HEK293 (cell line): ENCODE results near the gene LHX4.

Source experiments
- CTCF ChIA-PET: fragments of 350-600 bp; formaldehyde crosslinking; extraction: SDS; loops from one replicate; lab custom pipeline; 2021; ENCODE audit warnings: antibody characterized with exemption; lab: Yijun Ruan, JAX
- POLR2A ChIA-PET: fragments of 300-600 bp; formaldehyde crosslinking; extraction: SDS; loops from one replicate; lab custom pipeline; 2020; ENCODE audit warnings: antibody characterized with exemption, inconsistent platforms; lab: Yijun Ruan, JAX
- H3K27ac ChIP-seq: fragments of 200-500 bp; sonication (Bioruptor generic); 2 replicates; pipeline ENCODE4 v1.5.1; 2014; ENCODE audit warnings: low read depth, low read length, control low read depth, inconsistent platforms; ENCODE audit errors: extremely low read depth
- H3K36me3 ChIP-seq, 2 experiments: fragments of 200-500 bp in 1 of 2; sonication (Bioruptor generic) in 1 of 2; 1 replicate in 1 of 2; 2 replicates in 1 of 2; pipeline ENCODE4 v1.5.1; 2014 to 2017; ENCODE audit warnings: inconsistent platforms in 2 of 2, low read length in 2 of 2; ENCODE audit not compliant: control insufficient read depth in 2 of 2, insufficient read depth in 1 of 2
- H3K4me1 ChIP-seq: fragments of 200-500 bp; sonication (Bioruptor generic); 2 replicates; pipeline ENCODE4 v1.5.1; 2014; ENCODE audit warnings: mild to moderate bottlenecking, low read length, inconsistent platforms; ENCODE audit not compliant: control insufficient read depth, insufficient read depth
- H3K4me3 ChIP-seq: 2 replicates; pipeline ENCODE4 v1.5.1; 2011; ENCODE audit warnings: low read depth, mild to moderate bottlenecking, control low read depth, low read length, moderate library complexity
- H3K9me3 ChIP-seq: fragments of 200-500 bp; sonication (Bioruptor generic); 2 replicates; pipeline ENCODE4 v1.5.1; 2014; ENCODE audit warnings: low read depth, low read length, inconsistent platforms; ENCODE audit not compliant: control insufficient read depth, insufficient read depth
- AEBP2 ChIP-seq: fragments of 450-650 bp; formaldehyde crosslinking; IDR thresholded peaks from 2 replicates; pipeline ENCODE4 v1.5.1; 2016; ENCODE audit warnings: missing biosample characterization, missing genetic modification characterization, borderline replicate concordance
- MYNN ChIP-seq: fragments of 450-650 bp; formaldehyde crosslinking; IDR thresholded peaks from 2 replicates; pipeline ENCODE4 v1.5.1; 2016; ENCODE audit warnings: missing biosample characterization, missing genetic modification characterization, borderline replicate concordance
- PRDM1 ChIP-seq: fragments of 450-650 bp; formaldehyde crosslinking; IDR thresholded peaks from 2 replicates; pipeline ENCODE4; 2016; ENCODE audit warnings: missing biosample characterization, missing genetic modification characterization
- ZFP69B ChIP-seq: fragments of 450-650 bp; formaldehyde crosslinking; IDR thresholded peaks from 2 replicates; pipeline ENCODE4 v1.5.1; 2016; ENCODE audit warnings: missing biosample characterization, missing genetic modification characterization
- ZNF16 ChIP-seq: fragments of 450-650 bp; formaldehyde crosslinking; IDR thresholded peaks from 2 replicates; pipeline ENCODE4 v1.5.1; 2016; ENCODE audit warnings: low read depth, missing biosample characterization, missing genetic modification characterization
- ZNF248 ChIP-seq: fragments of 450-650 bp; formaldehyde crosslinking; IDR thresholded peaks from 2 replicates; pipeline ENCODE4 v1.5.1; 2017; ENCODE audit warnings: missing biosample characterization, missing genetic modification characterization
- ZNF354C ChIP-seq: fragments of 450-650 bp; formaldehyde crosslinking; IDR thresholded peaks from 2 replicates; pipeline ENCODE4 v1.5.1; 2016; ENCODE audit warnings: missing biosample characterization, missing genetic modification characterization, low read depth, borderline replicate concordance
- ZNF391 ChIP-seq: fragments of 450-650 bp; formaldehyde crosslinking; IDR thresholded peaks from 2 replicates; pipeline ENCODE4 v1.5.1; 2016; ENCODE audit warnings: low read depth, missing biosample characterization, missing genetic modification characterization, borderline replicate concordance
- ZNF548 ChIP-seq: fragments of 450-650 bp; formaldehyde crosslinking; IDR thresholded peaks from 2 replicates; pipeline ENCODE4 v1.5.1; 2016; ENCODE audit warnings: missing biosample characterization, missing genetic modification characterization
- ZNF664 ChIP-seq: fragments of 450-650 bp; formaldehyde crosslinking; IDR thresholded peaks from 2 replicates; pipeline ENCODE4 v1.5.1; 2016; ENCODE audit warnings: missing biosample characterization, missing genetic modification characterization
- ZNF777 ChIP-seq: fragments of 450-650 bp; formaldehyde crosslinking; IDR thresholded peaks from 2 replicates; pipeline ENCODE4 v1.5.1; 2017; ENCODE audit warnings: missing biosample characterization, missing genetic modification characterization, borderline replicate concordance
- ZNF785 ChIP-seq: fragments of 450-650 bp; formaldehyde crosslinking; IDR thresholded peaks from 2 replicates; pipeline ENCODE4 v1.5.1; 2016; ENCODE audit warnings: missing biosample characterization, missing genetic modification characterization
- ZNF792 ChIP-seq: fragments of 450-650 bp; formaldehyde crosslinking; IDR thresholded peaks from 2 replicates; pipeline ENCODE4 v1.5.1; 2016; ENCODE audit warnings: missing biosample characterization, missing genetic modification characterization
- ZSCAN16 ChIP-seq: fragments of 450-650 bp; formaldehyde crosslinking; IDR thresholded peaks from 2 replicates; pipeline ENCODE4 v1.5.1; 2016; ENCODE audit warnings: missing biosample characterization, missing genetic modification characterization
- TF ChIP-seq, protein P1 (sequence below): fragments of 450-650 bp; formaldehyde crosslinking; IDR thresholded peaks from 2 replicates; pipeline ENCODE4 v1.5.1; 2016; ENCODE audit warnings: missing biosample characterization, missing genetic modification characterization
- TF ChIP-seq, protein P2 (sequence below): fragments of 450-650 bp; formaldehyde crosslinking; IDR thresholded peaks from 2 replicates; pipeline ENCODE4 v1.5.1; 2016; ENCODE audit warnings: missing biosample characterization, missing genetic modification characterization

The LHX4 gene

GRCh38 chr1:180249725-180250498 is 19.8 kb downstream of the LHX4 start (continued):
- TF ChIP-seq, protein P1, sequence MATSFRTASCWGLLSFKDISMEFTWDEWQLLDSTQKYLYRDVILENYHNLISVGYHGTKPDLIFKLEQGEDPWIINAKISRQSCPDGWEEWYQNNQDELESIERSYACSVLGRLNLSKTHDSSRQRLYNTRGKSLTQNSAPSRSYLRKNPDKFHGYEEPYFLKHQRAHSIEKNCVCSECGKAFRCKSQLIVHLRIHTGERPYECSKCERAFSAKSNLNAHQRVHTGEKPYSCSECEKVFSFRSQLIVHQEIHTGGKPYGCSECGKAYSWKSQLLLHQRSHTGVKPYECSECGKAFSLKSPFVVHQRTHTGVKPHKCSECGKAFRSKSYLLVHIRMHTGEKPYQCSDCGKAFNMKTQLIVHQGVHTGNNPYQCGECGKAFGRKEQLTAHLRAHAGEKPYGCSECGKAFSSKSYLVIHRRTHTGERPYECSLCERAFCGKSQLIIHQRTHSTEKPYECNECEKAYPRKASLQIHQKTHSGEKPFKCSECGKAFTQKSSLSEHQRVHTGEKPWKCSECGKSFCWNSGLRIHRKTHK = no peak
- TF ChIP-seq ZNF248 (tag by site-specific recombination) (no peak), ZNF785 (tag by site-specific recombination) (no peak), PRDM1 (tag by site-specific recombination) (peak; percentile 54), ZNF777 (no peak), ZSCAN16 (tag by site-specific recombination) (no peak), ZNF664 (tag by site-specific recombination) (no peak)

GRCh38 chr1:180250499-180250770 is 20.4 kb downstream of the LHX4 start:
- no peak overlapping the region for H3K4me3 ChIP-seq
- CTCF ChIA-PET = interaction anchor here (0.6 to 1.1 kb wide), 2 partner anchors 19 to 62 kb away, joined by 3 to 4 read pairs; no protein-coding TSS in a partner anchor
- no peaks in the 10 kb centered on the region for H3K9me3 ChIP-seq
- POLR2A ChIA-PET = no interaction called here
- no peaks in the 10 kb centered on the region for H3K4me1 ChIP-seq
- H3K27ac ChIP-seq = no peak overlapping the region
- TF ChIP-seq AEBP2 (tag by site-specific recombination) (no peak), ZNF548 (no peak)
- TF ChIP-seq, protein P2, sequence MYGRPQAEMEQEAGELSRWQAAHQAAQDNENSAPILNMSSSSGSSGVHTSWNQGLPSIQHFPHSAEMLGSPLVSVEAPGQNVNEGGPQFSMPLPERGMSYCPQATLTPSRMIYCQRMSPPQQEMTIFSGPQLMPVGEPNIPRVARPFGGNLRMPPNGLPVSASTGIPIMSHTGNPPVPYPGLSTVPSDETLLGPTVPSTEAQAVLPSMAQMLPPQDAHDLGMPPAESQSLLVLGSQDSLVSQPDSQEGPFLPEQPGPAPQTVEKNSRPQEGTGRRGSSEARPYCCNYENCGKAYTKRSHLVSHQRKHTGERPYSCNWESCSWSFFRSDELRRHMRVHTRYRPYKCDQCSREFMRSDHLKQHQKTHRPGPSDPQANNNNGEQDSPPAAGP (tag by site-specific recombination) = no peak
- no peaks in the 10 kb centered on the region for H3K36me3 ChIP-seq

GRCh38 chr1:180250883-180251509 is 20.9 kb downstream of the LHX4 start:
- CTCF ChIA-PET = interaction anchor here (0.6 to 3.8 kb wide), 8 partner anchors 7 to 231 kb away, joined by 3 to 23 read pairs (median 4); no protein-coding TSS in a partner anchor
- Histone ChIP-seq H3K4me1 (no peaks in the 10 kb centered on the region), H3K36me3 (no peaks in the 10 kb centered on the region)
- TF ChIP-seq MYNN (tag by site-specific recombination) = no peak
- TF ChIP-seq ZNF16 = no peak
- no peak for TF ChIP-seq ZNF391 (tag by site-specific recombination)
- no peak for TF ChIP-seq ZNF354C (tag by site-specific recombination)
- TF ChIP-seq ZFP69B (tag by site-specific recombination) = no peak
- TF ChIP-seq ZNF792 (tag by site-specific recombination) = no peak
- TF ChIP-seq, all 188 proteins: peak for 0
- H3K4me3 ChIP-seq = no peak overlapping the region
- POLR2A ChIA-PET = no interaction called here
- H3K27ac ChIP-seq = no peak overlapping the region
- H3K9me3 ChIP-seq = no peaks in the 10 kb centered on the region
